H9 (cell line): Measurements from ENCODE around the gene KLLN. TPM values are rescaled to one million over a fixed set of nuclear protein-coding genes. Genes with fewer than 3 reads are reported as not detected.

Source experiments
- DNase-seq: peaks from one replicate; pipeline ENCODE4 v3.0.0-alpha.2; 2017
- H2AFZ ChIP-seq: one replicate; pipeline ENCODE4 v1.6.1; 2013; ENCODE audit warnings: mild to moderate bottlenecking, low read length, control low read depth, moderate library complexity
- H2AK5ac ChIP-seq: 2 replicates; pipeline ENCODE4 v1.6.1; 2013; ENCODE audit warnings: low read length, control low read depth, mixed read lengths; ENCODE audit not compliant: insufficient read length
- H2BK120ac ChIP-seq: one replicate; pipeline ENCODE4 v1.6.1; 2013; ENCODE audit warnings: low read depth, mild to moderate bottlenecking, low read length, control low read depth, inconsistent platforms; ENCODE audit not compliant: poor library complexity, severe bottlenecking
- H2BK12ac ChIP-seq: 2 replicates; pipeline ENCODE4 v1.6.1; 2013; ENCODE audit warnings: low read length, control low read depth, mixed read lengths, low read depth; ENCODE audit not compliant: insufficient read length
- H2BK15ac ChIP-seq: 2 replicates; pipeline ENCODE4 v1.6.1; 2013; ENCODE audit warnings: low read depth, low read length, control low read depth
- H2BK20ac ChIP-seq: one replicate; pipeline ENCODE4 v1.6.1; 2013; ENCODE audit warnings: low read depth, mild to moderate bottlenecking, low read length, control low read depth, inconsistent platforms; ENCODE audit not compliant: poor library complexity, severe bottlenecking
- H2BK5ac ChIP-seq: 2 replicates; pipeline ENCODE4 v1.6.1; 2013; ENCODE audit warnings: low read length, control low read depth, mixed read lengths; ENCODE audit not compliant: insufficient read length
- H3K14ac ChIP-seq: 2 replicates; pipeline ENCODE4 v1.6.1; 2013; ENCODE audit warnings: low read length, control low read depth; ENCODE audit not compliant: insufficient read depth
- H3K18ac ChIP-seq: 2 replicates; pipeline ENCODE4 v1.6.1; 2013; ENCODE audit warnings: low read depth, mild to moderate bottlenecking, mixed read lengths, low read length, control low read depth; ENCODE audit not compliant: insufficient read length
- H3K23ac ChIP-seq: 2 replicates; pipeline ENCODE4 v1.6.1; 2013; ENCODE audit warnings: low read length, control low read depth, mixed read lengths, low read depth; ENCODE audit not compliant: insufficient read length
- H3K23me2 ChIP-seq: 2 replicates; pipeline ENCODE4 v1.6.1; 2013; ENCODE audit warnings: low read depth, mild to moderate bottlenecking, mixed read lengths, low read length, control low read depth; ENCODE audit not compliant: insufficient read length, poor library complexity, severe bottlenecking
- H3K27ac ChIP-seq: 2 replicates; pipeline ENCODE4 v1.5.1; 2013; ENCODE audit warnings: low read length, control low read depth, mixed read lengths, low read depth; ENCODE audit not compliant: insufficient read length
- H3K27me3 ChIP-seq: 2 replicates; pipeline ENCODE4 v1.6.1; 2013; ENCODE audit warnings: low read length, control low read depth, inconsistent platforms; ENCODE audit not compliant: insufficient read depth
- H3K4ac ChIP-seq: 2 replicates; pipeline ENCODE4 v1.6.1; 2013; ENCODE audit warnings: low read depth, mild to moderate bottlenecking, control low read depth, inconsistent platforms, low read length, moderate library complexity
- H3K4me1 ChIP-seq: 2 replicates; pipeline ENCODE4 v1.6.1; 2013; ENCODE audit warnings: low read length, control low read depth, inconsistent platforms; ENCODE audit not compliant: insufficient read depth
- H3K4me2 ChIP-seq: 2 replicates; pipeline ENCODE4 v1.6.1; 2013; ENCODE audit warnings: low read length, control low read depth, mixed read lengths; ENCODE audit not compliant: insufficient read length, insufficient read depth
- H3K56ac ChIP-seq: 2 replicates; pipeline ENCODE4 v1.6.1; 2013; ENCODE audit warnings: low read depth, mild to moderate bottlenecking, mixed read lengths, low read length, control low read depth; ENCODE audit not compliant: insufficient read length
- H3K79me1 ChIP-seq: 2 replicates; pipeline ENCODE4 v1.6.1; 2013; ENCODE audit warnings: low read depth, mild to moderate bottlenecking, moderate library complexity, low read length, control low read depth, inconsistent platforms; ENCODE audit not compliant: insufficient read depth, poor library complexity, severe bottlenecking
- H3K79me2 ChIP-seq: 2 replicates; pipeline ENCODE4 v1.6.1; 2013; ENCODE audit warnings: low read length, control low read depth, inconsistent platforms; ENCODE audit not compliant: insufficient read depth
- H3K9ac ChIP-seq: 2 replicates; pipeline ENCODE4 v1.6.1; 2013; ENCODE audit warnings: low read length, control low read depth, mixed read lengths; ENCODE audit not compliant: insufficient read length; ENCODE audit errors: extremely low read depth
- H3K9me3 ChIP-seq: one replicate; pipeline ENCODE4 v1.6.1; 2013; ENCODE audit warnings: low read depth, low read length, inconsistent platforms; ENCODE audit not compliant: control insufficient read depth
- H3T11ph ChIP-seq: one replicate; pipeline ENCODE4 v1.6.1; 2013; ENCODE audit warnings: mild to moderate bottlenecking, low read length, control low read depth, inconsistent platforms
- H4K20me1 ChIP-seq: one replicate; pipeline ENCODE4 v1.6.1; 2013; ENCODE audit not compliant: control insufficient read depth, insufficient read length, insufficient read depth
- H4K5ac ChIP-seq: 2 replicates; pipeline ENCODE4 v1.6.1; 2013; ENCODE audit warnings: low read depth, mild to moderate bottlenecking, mixed read lengths, low read length, control low read depth; ENCODE audit not compliant: insufficient read length
- H4K8ac ChIP-seq: replicated peaks from 2 replicates; pipeline ENCODE4 v1.6.1; 2013; ENCODE audit warnings: low read length, control low read depth, mixed read lengths, low read depth; ENCODE audit not compliant: insufficient read length
- H4K91ac ChIP-seq: 2 replicates; pipeline ENCODE4 v1.6.1; 2013; ENCODE audit warnings: low read depth, mild to moderate bottlenecking, moderate library complexity, mixed read lengths, low read length, control low read depth; ENCODE audit not compliant: insufficient read length
- H3K27ac Mint-ChIP-seq, 3 experiments: 2 replicates in 2 of 3; 3 replicates in 1 of 3; pipeline ENCODE4 v1.8.0; 2020 to 2021; ENCODE audit warnings: mixed read lengths in 3 of 3, mild to moderate bottlenecking in 1 of 3, moderate library complexity in 1 of 3
- H3K27me3 Mint-ChIP-seq: 2 replicates; pipeline ENCODE4 v1.8.0; 2021; ENCODE audit warnings: low read depth, mild to moderate bottlenecking, moderate library complexity, mixed read lengths
- H3K36me3 Mint-ChIP-seq, 3 experiments: 2 replicates in 2 of 3; 3 replicates in 1 of 3; pipeline ENCODE4 v1.8.0; 2020 to 2021; ENCODE audit warnings: low read depth in 3 of 3, mixed read lengths in 3 of 3; ENCODE audit not compliant: insufficient read depth in 1 of 3
- H3K4me1 Mint-ChIP-seq, 2 experiments: 2 replicates each; pipeline ENCODE4 v1.8.0; 2020; ENCODE audit warnings: mixed read lengths in 2 of 2
- H3K4me3 Mint-ChIP-seq, 2 experiments: 2 replicates in 1 of 2; 3 replicates in 1 of 2; pipeline ENCODE4 v1.8.0; 2020 to 2021; ENCODE audit warnings: mild to moderate bottlenecking in 2 of 2, mixed read lengths in 2 of 2, moderate library complexity in 1 of 2
- H3K9me3 Mint-ChIP-seq, 2 experiments: 2 replicates in 1 of 2; 3 replicates in 1 of 2; pipeline ENCODE4 v1.8.0; 2020; ENCODE audit warnings: mild to moderate bottlenecking in 2 of 2, mixed read lengths in 2 of 2, moderate library complexity in 1 of 2
- CTCF ChIP-seq: fragments of 200-600 bp; sonication (generic); conservative IDR thresholded peaks from 3 replicates; pipeline ENCODE4 v1.8.0; 2021; ENCODE audit warnings: antibody characterized with exemption, mild to moderate bottlenecking
- WGBS: extraction: QIAGEN DNeasy Blood & Tissue Kit; methylation state at CpG from one replicate; pipeline ENCODE4 v1.1.7; 2013; ENCODE audit warnings: missing lambda C conversion rate, low lambda C conversion rate, mixed read lengths; ENCODE audit not compliant: insufficient read length; ENCODE audit errors: extremely low coverage; 5-methylcytosine and 5-hydroxymethylcytosine counted together
- total RNA-seq: library from RNA; stranded (reverse); gene quantifications from 2 replicates; pipeline ENCODE4 v1.2.1, GENCODE V29; 2021

Gene KLLN
- total RNA-seq, 1 experiment from 2014 or later, result 0.79 TPM

- Mint-ChIP-seq H3K36me3 (no peaks in the 10 kb centered on the region; a peak in 1 of 7 replicates), H3K9me3 (no peaks in the 10 kb centered on the region), H3K27ac (no peak overlapping the region), H3K4me1 (peaks cover 0 to 6% of the 10 kb centered on the region in 2 experiments; a peak in 2 of 4 replicates), H3K4me3 (no peak overlapping the region), H3K27me3 (no peaks in the 10 kb centered on the region)
- Histone ChIP-seq H2BK15ac (no peak overlapping the region), H3K27ac (no peak overlapping the region), H3K4me2 (no peak overlapping the region), H3K56ac (no peak overlapping the region), H2BK120ac (no peak overlapping the region), H2BK12ac (no peak overlapping the region), H4K8ac (no peak overlapping the region), H3K4me1 (no peaks in the 10 kb centered on the region), H3K79me2 (no peaks in the 10 kb centered on the region), H3K79me1 (no peaks in the 10 kb centered on the region), H3K9me3 (no peaks in the 10 kb centered on the region), H4K91ac (no peak overlapping the region), H3K9ac (no peak overlapping the region), H4K5ac (no peak overlapping the region), H3K18ac (no peak overlapping the region), H2BK5ac (no peak overlapping the region), H3K4ac (no peak overlapping the region), H4K20me1 (no peaks in the 10 kb centered on the region), H3K27me3 (no peaks in the 10 kb centered on the region), H3K14ac (no peak overlapping the region), H2BK20ac (no peak overlapping the region), H3K23me2 (no peaks in the 10 kb centered on the region), H2AFZ (no peak overlapping the region), H3K23ac (no peak overlapping the region), H3T11ph (no peak overlapping the region), H2AK5ac (no peak overlapping the region)
- no peak for TF ChIP-seq CTCF
- no CpG with 5 or more reads among the region's 4 CpGs for WGBS
- no peak for DNase-seq
Measured at GRCh38 chr10:87836098-87836497, 27.2 kb downstream of the KLLN start.
